HepG2 (cell line): ENCODE data around the gene UST. TPM values are rescaled to one million over a fixed set of nuclear protein-coding genes. Genes with fewer than 3 reads are reported as not detected.

Source experiments
- ATAC-seq: fragments of 200-7000 bp; cut with Tn5 transposase; 3 replicates; pipeline ENCODE4 v1.9.1; 2020; ENCODE audit warnings: mild to moderate bottlenecking, moderate library complexity
- BruUV-seq: library from RNA; stranded (reverse); fragments of 400-500 nt; replicated peaks from 2 replicates; lab custom pipeline; 2021; lab: Mats Ljungman, UMichigan
- CTCF ChIA-PET: fragments of 300-600 bp; formaldehyde crosslinking; extraction: SDS; loops from one replicate; lab custom pipeline; 2021; ENCODE audit warnings: low total read pairs, inconsistent platforms, low intra/inter-chr PET ratio; lab: Yijun Ruan, JAX
- POLR2A ChIA-PET: fragments of 350-600 bp; sonication (Branson Sonifier 250); formaldehyde crosslinking; loops from one replicate; lab custom pipeline; 2020; ENCODE audit warnings: antibody characterized with exemption, inconsistent platforms; lab: Yijun Ruan, JAX
- DNase-seq: peaks from one replicate; pipeline ENCODE4 v3.0.0-alpha.2; 2015; ENCODE audit warnings: low spot score
- FAIRE-seq: peaks from 3 replicates; lab custom pipeline; 2011; peaks lifted over from hg19 to GRCh38; lab: Jason Lieb, UNC
- H2AFZ ChIP-seq: one replicate; pipeline ENCODE4 v1.6.1; 2011; ENCODE audit warnings: low read length, inconsistent platforms
- H3K27ac ChIP-seq: fragments of 300-600 bp; 3 replicates; pipeline ENCODE4 v1.8.0; 2011; ENCODE audit warnings: mixed run types, mild to moderate bottlenecking, mixed read lengths, low read length, inconsistent platforms; ENCODE audit not compliant: insufficient read depth; ENCODE audit errors: extremely low read length
- H3K27me3 ChIP-seq, 2 experiments: fragments of 200-600 bp in 1 of 2; 2 replicates in 1 of 2; 3 replicates in 1 of 2; pipeline versions ENCODE4 v1.6.0 to v1.8.0; 2011; ENCODE audit warnings: low read length in 2 of 2, mild to moderate bottlenecking in 2 of 2, moderate library complexity in 2 of 2, inconsistent platforms in 1 of 2; ENCODE audit not compliant: insufficient read depth in 2 of 2, control insufficient read depth in 1 of 2
- H3K36me3 ChIP-seq, 2 experiments: fragments of 200-600 bp in 1 of 2; replicated peaks in 1 of 2; 2 replicates in 1 of 2; 3 replicates in 1 of 2; pipeline versions ENCODE4 v1.5.1 to v1.8.0; 2011; ENCODE audit warnings: low read length in 2 of 2, inconsistent platforms in 1 of 2; ENCODE audit not compliant: insufficient read depth in 2 of 2, control insufficient read depth in 1 of 2
- H3K4me1 ChIP-seq: 2 replicates; pipeline ENCODE4 v1.5.1; 2012; ENCODE audit warnings: low read length, inconsistent platforms; ENCODE audit not compliant: insufficient read depth
- H3K4me2 ChIP-seq: 2 replicates; pipeline ENCODE4 v1.6.0; 2011; ENCODE audit warnings: low read depth, low read length, inconsistent platforms
- H3K4me3 ChIP-seq, 3 experiments: fragments of 200-600 bp in 1 of 3; sonication (generic), shearing (Covaris generic) in 1 of 3; replicated peaks in 1 of 3; 2 replicates each; pipeline ENCODE4 v1.5.1; 2011 to 2016; ENCODE audit warnings: low read length in 3 of 3, inconsistent platforms in 2 of 3, low read depth in 2 of 3, mild to moderate bottlenecking in 2 of 3, control low read depth in 1 of 3, mixed read lengths in 1 of 3; ENCODE audit not compliant: insufficient read depth in 1 of 3
- H3K79me2 ChIP-seq: one replicate; pipeline ENCODE4 v1.6.1; 2011; ENCODE audit warnings: low read length, inconsistent platforms; ENCODE audit not compliant: insufficient read depth
- H3K9ac ChIP-seq: 2 replicates; pipeline ENCODE4 v1.6.0; 2011; ENCODE audit warnings: mild to moderate bottlenecking, low read depth, low read length, inconsistent platforms; ENCODE audit not compliant: insufficient read depth
- H3K9me3 ChIP-seq: 2 replicates; pipeline ENCODE4 v1.5.1; 2012; ENCODE audit warnings: mild to moderate bottlenecking, low read length
- H4K20me1 ChIP-seq: 2 replicates; pipeline ENCODE4 v1.6.0; 2011; ENCODE audit warnings: inconsistent platforms, mild to moderate bottlenecking, low read length, moderate library complexity; ENCODE audit not compliant: insufficient read depth
- CREBL2 ChIP-seq: sonication (generic); formaldehyde crosslinking; IDR thresholded peaks from 2 replicates; pipeline ENCODE4 v1.8.1; 2023; ENCODE audit warnings: missing genetic modification reagents, mild to moderate bottlenecking, borderline replicate concordance
- E2F1 ChIP-seq: sonication (generic); formaldehyde crosslinking; IDR thresholded peaks from 2 replicates; pipeline ENCODE4 v1.5.0; 2020; ENCODE audit warnings: missing genetic modification reagents
- ISL2 ChIP-seq: sonication (generic); formaldehyde crosslinking; IDR thresholded peaks from 2 replicates; pipeline ENCODE4 v1.5.0; 2020; ENCODE audit warnings: missing genetic modification reagents
- ZNF574 ChIP-seq: sonication (generic); formaldehyde crosslinking; IDR thresholded peaks from 2 replicates; pipeline ENCODE4 v1.4.0; 2020; ENCODE audit warnings: missing genetic modification reagents
- WGBS: methylation state at CpG from one replicate; pipeline ENCODE4 v1.1.6; 2017; ENCODE audit warnings: low lambda C conversion rate; 5-methylcytosine and 5-hydroxymethylcytosine counted together
- in situ Hi-C: cut with HindIII; loops from 2 replicates; pipeline ENCODE4 v1.10.0; 2017; ENCODE audit warnings: low pct_unique_long_range_greater_than_20kb; ENCODE audit not compliant: extremely low pct_ligation_motif_present
- intact Hi-C: fragments of 100-400 bp; cut with micrococcal nuclease; formaldehyde crosslinking; loops from one replicate; pipeline ENCODE4 v1.10.0; 2022; ENCODE audit not compliant: unreplicated experiment
- polyA plus RNA-seq, 8 experiments: library from polyadenylated mRNA; depleted of rRNA in 3 of 8; stranded (reverse) in 7 of 8; unstranded in 1 of 8; fragments of >200 nt; fragmentation: Illumina TruSeq in 4 of 8; extraction: Trizol in 4 of 8; gene quantifications; 2 replicates each; pipeline versions ENCODE4 v1.2.1 to v1.2.3, GENCODE V29; 2011 to 2016; ENCODE audit warnings: low read depth in 4 of 8, missing spikeins in 1 of 8, mixed read lengths in 1 of 8; ENCODE audit not compliant: insufficient read depth in 1 of 8
- total RNA-seq, 5 experiments: library from RNA; depleted of rRNA; stranded (reverse); fragments of >200 nt; fragmentation: Illumina TruSeq; extraction: Trizol; gene quantifications; 2 replicates each; pipeline ENCODE4 v1.2.3, GENCODE V29; 2016; ENCODE audit warnings: low read depth in 1 of 5

UST gene
- total and polyA plus RNA-seq, 2 of the 13 experiments (the other 11 are each of a cell fraction or from before 2014, with no cell fraction given), result 0.27 TPM; not detected in 1

GRCh38 chr6:148720406-148720805 is 26.4 kb upstream of the UST start (continued):
- TF ChIP-seq CREBL2 (CRISPR knock-in tag), result no peak
- TF ChIP-seq E2F1 (CRISPR knock-in tag), result no peak

- Histone ChIP-seq H3K4me3 (no peak overlapping the region), H2AFZ (no peak overlapping the region), H3K9me3 (no peaks in the 10 kb centered on the region), H3K4me2 (no peak overlapping the region), H4K20me1 (no peaks in the 10 kb centered on the region), H3K36me3 (no peaks in the 10 kb centered on the region), H3K27me3 (peaks cover 0 to 3% of the 10 kb centered on the region in 2 experiments; a peak in 2 of 5 replicates), H3K79me2 (no peaks in the 10 kb centered on the region), H3K27ac (no peak overlapping the region), H3K9ac (no peak overlapping the region), H3K4me1 (no peaks in the 10 kb centered on the region)
- DNase-seq (no peak), FAIRE-seq (no peak), ATAC-seq (no peak)
- BruUV-seq, result no TSS peak
- 3% methylated on average over 2 of the region's 2 CpGs for WGBS
- no peak for TF ChIP-seq ISL2
- no peak for TF ChIP-seq ZNF574 (CRISPR knock-in tag)
- intact Hi-C loops, result no loop called here
- CTCF ChIA-PET, result no interaction called here
- in situ Hi-C loops, result no loop called here
- POLR2A ChIA-PET, result no interaction called here
Observed at GRCh38 chr6:148720897-148721296, 25.9 kb upstream of the UST start.
